ENCODE data around the gene PAFAH1B1. TPM values are rescaled to one million over a fixed set of nuclear protein-coding genes. Genes with fewer than 3 reads are reported as not detected.

PAFAH1B1 gene
- total RNA-seq, 1 experiment from 2014 or later: 31.6 TPM

- no peak for DNase-seq (ENCODE audit: low spot score)
Observed at GRCh38 chr17:2719861-2720260, 126.4 kb downstream of the PAFAH1B1 start.

- DNase-seq (ENCODE audit: low spot score): no peak
Observed at GRCh38 chr17:2721603-2722002, 128.1 kb downstream of the PAFAH1B1 start.

GRCh38 chr17:2722611-2723010 is 129.2 kb downstream of the PAFAH1B1 start:
- no peak for DNase-seq (ENCODE audit: low spot score)

- DNase-seq (ENCODE audit: low spot score): peak; percentile 68
Observed at GRCh38 chr17:2723505-2723996, 130.1 kb downstream of the PAFAH1B1 start.

- DNase-seq (ENCODE audit: low spot score): peak; percentile 57
Observed at GRCh38 chr17:2723997-2724783, 130.7 kb downstream of the PAFAH1B1 start.

- peak; percentile 51 for DNase-seq (ENCODE audit: low spot score)
Observed at GRCh38 chr17:2724784-2725164, 131.3 kb downstream of the PAFAH1B1 start.

- DNase-seq (ENCODE audit: low spot score): no peak
Observed at GRCh38 chr17:2730764-2731353, 137.4 kb downstream of the PAFAH1B1 start.

- no peak for DNase-seq (ENCODE audit: low spot score)
Observed at GRCh38 chr17:2731807-2732206, 138.4 kb downstream of the PAFAH1B1 start.

- no peak for DNase-seq (ENCODE audit: low spot score)
Observed at GRCh38 chr17:2734939-2735338, 141.5 kb downstream of the PAFAH1B1 start.

Small RNA genes within 50 kb of the gene (small RNA-seq; reads per million reads assigned to genes)
- gene MIR6776: not detected
- not detected for gene RN7SL608P

Other genes with a start within 250 kb of the PAFAH1B1 start
- gene MNT, start 192.6 kb upstream of the PAFAH1B1 start, total RNA-seq (2014; rRNA removed; shearing (Covaris generic)): 32.9 and 49.6 TPM in 2 replicates
- 9.4 and 10.2 TPM in 2 replicates for gene METTL16, start 81.8 kb upstream of the PAFAH1B1 start, total RNA-seq (2014; rRNA removed; shearing (Covaris generic))
- 156 and 168 TPM in 2 replicates for gene CLUH, start 118.1 kb downstream of the PAFAH1B1 start, total RNA-seq (2014; rRNA removed; shearing (Covaris generic))
- gene CCDC92B, start 156.0 kb downstream of the PAFAH1B1 start, total RNA-seq (2014; rRNA removed; shearing (Covaris generic)): 0.18 TPM in 2 replicates
- gene RAP1GAP2, start 202.8 kb downstream of the PAFAH1B1 start, total RNA-seq (2014; rRNA removed; shearing (Covaris generic)): 9.6 and 14.0 TPM in 2 replicates